Bronchial epithelial cell (primary cell): ENCODE data around the gene TOMM40L. TPM values are rescaled to one million over a fixed set of nuclear protein-coding genes. Genes with fewer than 3 reads are reported as not detected.

Source experiments
- DNase-seq: peaks from one replicate; pipeline ENCODE4 v3.0.0-alpha.2; 2010; ENCODE audit warnings: low read depth
- FAIRE-seq: peaks from 2 replicates; lab custom pipeline; 2011; peaks lifted over from hg19 to GRCh38; lab: Jason Lieb, UNC
- H3K27me3 ChIP-seq: 2 replicates; pipeline ENCODE4 v1.5.1; 2011; ENCODE audit warnings: low read length; ENCODE audit not compliant: control insufficient read depth, insufficient read depth
- H3K36me3 ChIP-seq: 2 replicates; pipeline ENCODE4 v1.5.1; 2011; ENCODE audit warnings: low read length; ENCODE audit not compliant: control insufficient read depth, insufficient read depth
- H3K4me3 ChIP-seq: 2 replicates; pipeline ENCODE4 v1.5.1; 2011; ENCODE audit warnings: mild to moderate bottlenecking, low read depth, low read length, control low read depth
- total RNA-seq: library from RNA; depleted of rRNA; stranded (reverse); fragments of >200 nt; gene quantifications from 2 replicates; pipeline ENCODE4 v1.2.1, GENCODE V29; 2014
- TF ChIP-seq, protein P1 (sequence below): IDR thresholded peaks from 2 replicates; pipeline ENCODE4 v1.5.1; 2011; ENCODE audit warnings: mild to moderate bottlenecking, moderate library complexity, low read length, control low read depth, inconsistent platforms; ENCODE audit not compliant: insufficient read depth, severe bottlenecking

TOMM40L gene
- total RNA-seq, 1 donor from 2014 or later, result 10.8 TPM

DNA sequence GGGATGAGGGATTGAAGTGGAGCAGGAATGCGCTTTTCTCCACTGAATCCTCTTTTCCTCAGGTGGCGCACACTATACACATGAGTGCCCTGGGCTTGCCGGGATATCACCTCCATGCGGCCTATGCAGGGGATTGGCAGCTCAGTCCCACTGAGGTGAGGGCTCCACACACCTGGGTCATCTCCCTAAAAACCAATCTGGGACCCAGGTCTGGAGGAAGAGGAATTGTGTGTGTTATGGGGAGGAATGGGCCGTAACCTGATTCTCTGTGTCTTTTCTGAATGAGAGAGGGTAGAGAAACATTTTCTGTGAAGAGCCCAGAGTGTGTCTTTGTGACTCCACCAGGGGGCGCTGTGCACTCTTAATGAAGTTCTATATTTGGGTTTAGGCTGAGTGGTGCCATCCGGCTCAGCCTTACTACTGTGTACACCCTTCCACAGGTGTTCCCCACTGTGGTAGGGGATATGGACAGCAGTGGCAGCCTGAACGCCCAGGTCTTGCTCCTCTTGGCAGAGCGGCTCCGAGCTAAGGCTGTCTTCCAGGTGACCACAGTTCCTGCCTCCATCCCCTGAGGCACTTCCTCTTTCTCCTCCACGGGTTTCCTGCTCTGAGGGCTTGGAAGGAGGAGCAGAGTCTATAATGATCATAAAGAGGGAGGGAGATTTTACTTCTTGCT, 1.5 kb downstream of the TOMM40L start:
- Histone ChIP-seq H3K4me3 (no peak overlapping the region), H3K36me3 (peaks cover 11% of the 10 kb centered on the region), H3K27me3 (no peaks in the 10 kb centered on the region)
- FAIRE-seq (no peak), DNase-seq (peak; percentile 57)
- TF ChIP-seq, protein P1, sequence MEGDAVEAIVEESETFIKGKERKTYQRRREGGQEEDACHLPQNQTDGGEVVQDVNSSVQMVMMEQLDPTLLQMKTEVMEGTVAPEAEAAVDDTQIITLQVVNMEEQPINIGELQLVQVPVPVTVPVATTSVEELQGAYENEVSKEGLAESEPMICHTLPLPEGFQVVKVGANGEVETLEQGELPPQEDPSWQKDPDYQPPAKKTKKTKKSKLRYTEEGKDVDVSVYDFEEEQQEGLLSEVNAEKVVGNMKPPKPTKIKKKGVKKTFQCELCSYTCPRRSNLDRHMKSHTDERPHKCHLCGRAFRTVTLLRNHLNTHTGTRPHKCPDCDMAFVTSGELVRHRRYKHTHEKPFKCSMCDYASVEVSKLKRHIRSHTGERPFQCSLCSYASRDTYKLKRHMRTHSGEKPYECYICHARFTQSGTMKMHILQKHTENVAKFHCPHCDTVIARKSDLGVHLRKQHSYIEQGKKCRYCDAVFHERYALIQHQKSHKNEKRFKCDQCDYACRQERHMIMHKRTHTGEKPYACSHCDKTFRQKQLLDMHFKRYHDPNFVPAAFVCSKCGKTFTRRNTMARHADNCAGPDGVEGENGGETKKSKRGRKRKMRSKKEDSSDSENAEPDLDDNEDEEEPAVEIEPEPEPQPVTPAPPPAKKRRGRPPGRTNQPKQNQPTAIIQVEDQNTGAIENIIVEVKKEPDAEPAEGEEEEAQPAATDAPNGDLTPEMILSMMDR, result peak; percentile 82

DNA sequence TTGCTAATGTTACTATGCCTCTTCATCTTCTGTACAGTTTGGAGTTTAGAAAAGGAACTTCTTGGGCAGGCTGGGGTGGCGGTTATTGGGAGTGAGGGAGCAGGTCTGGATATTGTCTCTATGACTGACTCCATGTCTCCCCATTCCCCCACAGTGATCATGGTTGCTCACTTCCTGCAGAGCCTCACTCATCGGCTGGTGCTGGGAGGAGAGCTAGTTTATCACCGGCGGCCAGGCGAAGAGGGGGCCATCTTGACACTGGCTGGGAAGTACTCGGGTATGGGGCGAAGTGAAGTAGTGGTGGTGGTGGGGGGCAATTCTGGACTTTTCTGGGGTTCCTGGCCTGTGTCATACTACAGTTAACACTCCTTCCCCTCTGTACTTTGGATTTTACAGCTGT, 2.2 kb downstream of the TOMM40L start:
- DNase-seq (no peak), FAIRE-seq (no peak)
- H3K27me3 ChIP-seq, result no peaks in the 10 kb centered on the region
- H3K36me3 ChIP-seq, result peaks cover 11% of the 10 kb centered on the region
- no peak overlapping the region for H3K4me3 ChIP-seq
- TF ChIP-seq, protein P1, result no peak

DNA sequence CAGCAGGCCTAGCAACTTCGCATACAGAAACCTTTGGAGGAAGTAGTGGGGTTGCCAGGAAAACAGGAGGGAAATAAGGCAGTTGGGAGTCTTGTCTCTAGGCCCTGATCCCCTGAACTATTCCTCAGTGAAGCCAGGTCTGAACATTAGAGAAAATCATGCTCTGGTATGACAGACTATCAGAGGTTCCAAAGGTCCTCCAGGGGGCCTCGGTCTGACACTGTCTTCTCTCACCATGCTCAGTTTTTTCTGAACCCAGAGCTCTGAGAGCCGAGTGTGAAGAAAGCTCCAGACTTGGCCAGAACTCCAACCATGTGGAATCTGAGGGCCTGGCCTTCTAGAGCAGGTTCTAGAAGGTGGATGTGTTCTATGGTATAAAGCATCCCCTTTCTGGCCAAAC, 4.0 kb downstream of the TOMM40L start:
- no peak for FAIRE-seq
- TF ChIP-seq, protein P1, result no peak
- Histone ChIP-seq H3K4me3 (no peak overlapping the region), H3K36me3 (peaks cover 11% of the 10 kb centered on the region), H3K27me3 (no peaks in the 10 kb centered on the region)
- DNase-seq, result no peak

DNA sequence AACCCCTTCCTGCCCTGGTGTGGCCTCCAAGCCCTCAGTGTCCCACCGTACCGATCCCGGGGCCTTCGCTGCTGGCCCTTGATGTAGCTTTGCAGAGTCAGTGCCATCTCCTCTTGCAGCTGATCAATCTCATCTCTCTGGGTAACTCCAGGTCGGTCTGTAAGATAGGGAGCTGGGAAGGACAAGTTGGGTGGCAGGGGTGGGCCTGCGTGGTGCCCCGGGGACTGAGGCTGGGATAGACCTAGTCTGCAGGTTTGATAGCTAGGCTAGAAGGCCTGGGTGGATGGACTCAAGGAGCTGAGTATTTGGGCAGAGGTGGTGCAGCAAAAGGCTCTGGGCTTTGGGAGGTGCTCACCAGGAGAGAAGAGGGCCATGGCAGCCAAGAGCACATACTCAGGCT, 4.9 kb downstream of the TOMM40L start:
- H3K36me3 ChIP-seq, result peaks cover 11% of the 10 kb centered on the region
- no peak overlapping the region for H3K4me3 ChIP-seq
- TF ChIP-seq, protein P1, result no peak
- no peaks in the 10 kb centered on the region for H3K27me3 ChIP-seq
- DNase-seq (no peak), FAIRE-seq (no peak)

DNA sequence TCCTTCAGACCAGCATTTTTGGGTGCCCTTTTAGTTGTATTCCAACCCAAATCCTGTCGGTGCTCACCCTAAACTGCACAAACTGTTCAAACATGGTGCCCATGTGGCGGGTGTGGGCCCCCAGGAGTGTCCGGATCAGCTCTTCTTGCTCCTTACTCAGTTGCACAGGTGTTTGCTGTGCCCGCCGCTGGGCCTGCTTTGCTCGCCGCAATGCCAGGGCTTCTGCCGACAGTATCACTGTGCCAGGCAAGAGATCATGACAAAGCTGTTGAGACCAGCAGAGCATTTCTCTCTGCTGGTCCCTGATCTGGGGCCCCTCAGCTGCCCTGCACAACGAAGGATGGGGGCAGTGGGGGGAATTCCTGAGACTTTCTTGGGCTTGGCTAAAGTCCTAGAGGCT, 7.2 kb downstream of the TOMM40L start:
- no peak for FAIRE-seq

More for the DNA sequence above, 7.2 kb downstream of the TOMM40L start:
- Histone ChIP-seq H3K27me3 (no peaks in the 10 kb centered on the region), H3K4me3 (no peak overlapping the region), H3K36me3 (peaks cover 11% of the 10 kb centered on the region)
- DNase-seq, result no peak
- TF ChIP-seq, protein P1, result no peak
